ENCODE results near the gene GALNT17. TPM values are rescaled to one million over a fixed set of nuclear protein-coding genes. Genes with fewer than 3 reads are reported as not detected.

Gene GALNT17
- total RNA-seq, 2 donors from 2014 or later = 46.7 to 58.1 TPM

- TF ChIP-seq POLR2A (IDR thresholded peaks at IDR 0.05) (no peak), CTCF (IDR thresholded peaks at IDR 0.05) (no peak), POLR2AphosphoS5 (IDR thresholded peaks at IDR 0.05) (no peak)
- no peak for DNase-seq (ENCODE audit: low spot score)
- intact Hi-C loops (cut with DNase I) = no loop called here
- no peak overlapping the region for H3K27ac ChIP-seq
- H3K4me1 ChIP-seq (replicated peaks) = no peaks in the 10 kb centered on the region
- H3K9me3 ChIP-seq = no peaks in the 10 kb centered on the region
- no peaks in the 10 kb centered on the region for H3K36me3 ChIP-seq
- no peak overlapping the region for H3K4me3 ChIP-seq
- WGBS = 78% methylated on average over 3 of the region's 3 CpGs
- no peaks in the 10 kb centered on the region for H3K27me3 ChIP-seq (replicated peaks; ENCODE audit: insufficient read depth)
Observed at GRCh38 chr7:71697400-71697799, 565.5 kb downstream of the GALNT17 start.

GRCh38 chr7:71705217-71705616 lies 573.3 kb downstream of the GALNT17 start:
- Histone ChIP-seq H3K4me1 (replicated peaks) (no peaks in the 10 kb centered on the region), H3K9me3 (no peaks in the 10 kb centered on the region), H3K4me3 (no peak overlapping the region), H3K27ac (no peak overlapping the region), H3K27me3 (replicated peaks; ENCODE audit: insufficient read depth) (no peaks in the 10 kb centered on the region), H3K36me3 (no peaks in the 10 kb centered on the region)
- DNase-seq (ENCODE audit: low spot score) = no peak
- TF ChIP-seq POLR2A (IDR thresholded peaks at IDR 0.05) (no peak), CTCF (IDR thresholded peaks at IDR 0.05) (no peak), POLR2AphosphoS5 (IDR thresholded peaks at IDR 0.05) (no peak)
- intact Hi-C loops (cut with DNase I) = no loop called here
- WGBS = 83% methylated on average over 3 of the region's 3 CpGs

- no peak for DNase-seq (ENCODE audit: low spot score)
- Histone ChIP-seq H3K27ac (no peak overlapping the region), H3K4me1 (replicated peaks) (no peaks in the 10 kb centered on the region), H3K27me3 (replicated peaks; ENCODE audit: insufficient read depth) (no peaks in the 10 kb centered on the region), H3K9me3 (no peaks in the 10 kb centered on the region), H3K36me3 (no peaks in the 10 kb centered on the region), H3K4me3 (no peak overlapping the region)
- intact Hi-C loops (cut with DNase I) = no loop called here
- TF ChIP-seq CTCF (IDR thresholded peaks at IDR 0.05) (no peak), POLR2AphosphoS5 (IDR thresholded peaks at IDR 0.05) (no peak), POLR2A (IDR thresholded peaks at IDR 0.05) (no peak)
- WGBS = 100% methylated on average over 3 of the region's 3 CpGs
Observed at GRCh38 chr7:71705901-71706596, 574.1 kb downstream of the GALNT17 start.

GRCh38 chr7:71706597-71706975 lies 574.6 kb downstream of the GALNT17 start:
- no peaks in the 10 kb centered on the region for H3K36me3 ChIP-seq
- no peaks in the 10 kb centered on the region for H3K9me3 ChIP-seq
- no peaks in the 10 kb centered on the region for H3K27me3 ChIP-seq (replicated peaks; ENCODE audit: insufficient read depth)
- intact Hi-C loops (cut with DNase I) = no loop called here
- no peak for DNase-seq (ENCODE audit: low spot score)
- H3K27ac ChIP-seq = no peak overlapping the region
- TF ChIP-seq POLR2A (IDR thresholded peaks at IDR 0.05) (no peak), CTCF (IDR thresholded peaks at IDR 0.05) (no peak), POLR2AphosphoS5 (IDR thresholded peaks at IDR 0.05) (no peak)
- H3K4me1 ChIP-seq (replicated peaks) = no peaks in the 10 kb centered on the region
- H3K4me3 ChIP-seq = no peak overlapping the region
- 33% methylated on average over 2 of the region's 2 CpGs for WGBS

- TF ChIP-seq POLR2AphosphoS5 (IDR thresholded peaks at IDR 0.05) = no peak
- no peak for TF ChIP-seq CTCF (IDR thresholded peaks at IDR 0.05)
- no peak for TF ChIP-seq POLR2A (IDR thresholded peaks at IDR 0.05)
- Histone ChIP-seq H3K36me3 (no peaks in the 10 kb centered on the region), H3K27ac (no peak overlapping the region), H3K4me1 (replicated peaks) (no peaks in the 10 kb centered on the region), H3K9me3 (no peaks in the 10 kb centered on the region), H3K27me3 (replicated peaks; ENCODE audit: insufficient read depth) (no peaks in the 10 kb centered on the region), H3K4me3 (no peak overlapping the region)
- intact Hi-C loops (cut with DNase I) = no loop called here
- no peak for DNase-seq (ENCODE audit: low spot score)
- 84% methylated on average over 2 of the region's 2 CpGs for WGBS
Observed at GRCh38 chr7:71707041-71707440, 575.1 kb downstream of the GALNT17 start.

Measured in prostate gland (tissue), 2 donors.